BE2C (cell line): Measurements from ENCODE around the gene TAOK2.

ENCODE experiments used
- DNase-seq: peaks from one replicate; pipeline ENCODE4 v3.0.0-alpha.2; 2020
- H3K27me3 ChIP-seq: fragments of 250-450 bp; sonication (Bioruptor Pico); 2 replicates; pipeline ENCODE4 v1.5.1; 2020; ENCODE audit warnings: mild to moderate bottlenecking
- H3K36me3 ChIP-seq: fragments of 250-450 bp; sonication (Bioruptor Pico); 2 replicates; pipeline ENCODE4 v1.5.1; 2020; ENCODE audit warnings: mild to moderate bottlenecking
- H3K4me1 ChIP-seq: fragments of 250-450 bp; sonication (Bioruptor Pico); 2 replicates; pipeline ENCODE4 v1.5.1; 2020
- H3K4me3 ChIP-seq: 2 replicates; pipeline ENCODE4 v1.5.1; 2011; ENCODE audit warnings: low read depth, low read length
- H3K9me3 ChIP-seq: fragments of 250-450 bp; sonication (Bioruptor Pico); 2 replicates; pipeline ENCODE4 v1.5.1; 2020
- CTCF ChIP-seq: IDR thresholded peaks from 2 replicates; pipeline ENCODE4 v1.5.1; 2012; ENCODE audit warnings: mild to moderate bottlenecking, low read depth, low read length

TAOK2 gene

GRCh38 chr16:29989111-29989858 lies 15.6 kb downstream of the TAOK2 start:
- H3K4me3 ChIP-seq, result no peak overlapping the region
- DNase-seq, result no peak
- H3K36me3 ChIP-seq, result peaks cover 79% of the 10 kb centered on the region
- TF ChIP-seq CTCF, result no peak
- H3K27me3 ChIP-seq, result no peaks in the 10 kb centered on the region
- H3K4me1 ChIP-seq, result no peaks in the 10 kb centered on the region
- no peaks in the 10 kb centered on the region for H3K9me3 ChIP-seq

GRCh38 chr16:29990034-29990433 lies 16.4 kb downstream of the TAOK2 start:
- peaks cover 72% of the 10 kb centered on the region for H3K36me3 ChIP-seq
- DNase-seq, result no peak
- H3K27me3 ChIP-seq, result no peaks in the 10 kb centered on the region
- H3K4me1 ChIP-seq, result no peaks in the 10 kb centered on the region
- no peak overlapping the region for H3K4me3 ChIP-seq
- no peaks in the 10 kb centered on the region for H3K9me3 ChIP-seq
- no peak for TF ChIP-seq CTCF

GRCh38 chr16:29990883-29991570 lies 17.4 kb downstream of the TAOK2 start:
- no peaks in the 10 kb centered on the region for H3K9me3 ChIP-seq
- no peaks in the 10 kb centered on the region for H3K27me3 ChIP-seq
- no peak overlapping the region for H3K4me3 ChIP-seq
- TF ChIP-seq CTCF, result no peak
- no peak for DNase-seq
- no peaks in the 10 kb centered on the region for H3K4me1 ChIP-seq
- peaks cover 62% of the 10 kb centered on the region for H3K36me3 ChIP-seq

- H3K36me3 ChIP-seq, result peaks cover 57% of the 10 kb centered on the region
- DNase-seq, result no peak
- no peak overlapping the region for H3K4me3 ChIP-seq
Measured at GRCh38 chr16:29991571-29991904, 17.9 kb downstream of the TAOK2 start.

GRCh38 chr16:29992344-29992967 lies 18.8 kb downstream of the TAOK2 start:
- no peak for DNase-seq
- Histone ChIP-seq H3K9me3 (no peaks in the 10 kb centered on the region), H3K4me3 (no peak overlapping the region), H3K36me3 (peaks cover 47% of the 10 kb centered on the region), H3K4me1 (no peaks in the 10 kb centered on the region), H3K27me3 (no peaks in the 10 kb centered on the region)
- TF ChIP-seq CTCF, result no peak

More at GRCh38 chr16:29991571-29991904, 17.9 kb downstream of the TAOK2 start:
- Histone ChIP-seq H3K9me3 (no peaks in the 10 kb centered on the region), H3K4me1 (no peaks in the 10 kb centered on the region), H3K27me3 (no peaks in the 10 kb centered on the region)
- no peak for TF ChIP-seq CTCF
